Activated T-cell treated with anti-CD3 and anti-CD28 coated beads for 1 hour (primary cell): ENCODE measurements around the gene MDH2.
"Not testable (repeated sequence)": the region's sequence is repeated elsewhere in the genome, so short reads cannot be mapped to it uniquely, and the experiment has no call there.

Experiments
- DNase-seq: peaks from one replicate; pipeline ENCODE4 v3.0.0-alpha.2; 2020; ENCODE audit warnings: low read depth

Gene MDH2, protein sequence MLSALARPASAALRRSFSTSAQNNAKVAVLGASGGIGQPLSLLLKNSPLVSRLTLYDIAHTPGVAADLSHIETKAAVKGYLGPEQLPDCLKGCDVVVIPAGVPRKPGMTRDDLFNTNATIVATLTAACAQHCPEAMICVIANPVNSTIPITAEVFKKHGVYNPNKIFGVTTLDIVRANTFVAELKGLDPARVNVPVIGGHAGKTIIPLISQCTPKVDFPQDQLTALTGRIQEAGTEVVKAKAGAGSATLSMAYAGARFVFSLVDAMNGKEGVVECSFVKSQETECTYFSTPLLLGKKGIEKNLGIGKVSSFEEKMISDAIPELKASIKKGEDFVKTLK

DNA sequence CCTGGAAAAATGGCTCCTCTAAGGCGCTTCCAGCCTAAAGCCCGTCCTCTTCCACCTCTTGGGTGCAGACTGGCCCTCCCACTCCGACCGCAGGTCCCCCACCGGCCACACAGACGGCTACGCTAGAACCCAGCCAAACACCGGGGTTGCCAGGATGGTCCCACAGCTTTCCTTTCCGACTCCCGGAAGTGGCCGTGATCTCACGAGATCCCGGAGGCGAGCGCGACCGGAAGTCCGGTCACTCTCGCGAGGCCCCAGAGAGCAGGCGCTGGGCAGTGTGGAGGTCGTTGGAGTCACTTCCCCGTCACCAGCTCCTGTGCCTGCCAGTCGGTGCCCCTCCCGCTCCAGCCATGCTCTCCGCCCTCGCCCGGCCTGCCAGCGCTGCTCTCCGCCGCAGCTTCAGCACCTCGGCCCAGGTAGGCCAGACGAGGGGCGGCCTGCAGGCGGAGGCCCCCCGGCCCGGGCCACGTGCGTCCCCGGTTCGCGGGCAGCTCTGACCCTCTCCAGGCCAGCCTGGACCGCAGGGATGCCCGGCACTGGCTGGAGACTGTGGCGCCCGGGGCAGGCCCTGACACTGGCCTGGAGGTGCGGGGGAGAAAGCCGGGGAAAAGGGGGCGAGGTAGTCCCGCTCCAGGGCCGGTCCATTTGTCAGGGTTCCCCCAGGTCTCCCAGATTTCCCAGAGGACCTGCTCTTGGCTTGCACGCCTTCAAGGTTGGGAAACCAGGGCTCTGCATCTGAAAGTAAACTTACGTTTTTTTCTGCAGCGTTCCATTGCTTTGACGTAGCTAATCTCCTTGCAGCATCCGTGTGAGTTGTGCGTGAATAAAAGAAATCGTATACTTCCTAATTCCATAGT lies at the start of gene MDH2, which contains the start of gene STYXL1:
Gene MDH2, plus strand, starts transcription at position 296 of the 857 bp plus-strand sequence. Its CDS starts 55 bp downstream, at position 351.
Gene STYXL1, minus strand, starts transcription at position 190 of the 857 bp plus-strand sequence. CDS start 17,477 bp downstream, outside the sequence.
- DNase-seq: peak; percentile 69

DNA sequence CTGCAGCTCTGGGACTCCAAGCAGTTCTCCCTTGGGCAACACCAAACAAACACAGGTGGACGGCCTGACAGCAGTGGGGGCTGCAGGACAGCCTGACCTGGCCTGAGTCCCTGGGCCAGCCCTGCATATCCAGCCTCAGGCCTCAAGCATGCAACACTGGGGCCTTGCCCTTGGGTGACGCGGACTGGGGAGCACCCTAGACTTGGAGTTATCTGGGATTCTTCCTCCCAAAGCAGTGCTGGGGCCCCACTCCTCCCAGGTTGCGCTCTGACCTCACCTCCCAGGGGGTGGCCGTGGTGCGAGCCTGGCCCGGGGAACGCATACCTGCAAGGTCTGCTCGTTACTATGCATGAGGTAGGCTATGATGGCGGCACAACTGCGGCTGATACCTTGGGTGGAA lies 47.3 kb upstream of the MDH2 start:
- no peak for DNase-seq

DNA sequence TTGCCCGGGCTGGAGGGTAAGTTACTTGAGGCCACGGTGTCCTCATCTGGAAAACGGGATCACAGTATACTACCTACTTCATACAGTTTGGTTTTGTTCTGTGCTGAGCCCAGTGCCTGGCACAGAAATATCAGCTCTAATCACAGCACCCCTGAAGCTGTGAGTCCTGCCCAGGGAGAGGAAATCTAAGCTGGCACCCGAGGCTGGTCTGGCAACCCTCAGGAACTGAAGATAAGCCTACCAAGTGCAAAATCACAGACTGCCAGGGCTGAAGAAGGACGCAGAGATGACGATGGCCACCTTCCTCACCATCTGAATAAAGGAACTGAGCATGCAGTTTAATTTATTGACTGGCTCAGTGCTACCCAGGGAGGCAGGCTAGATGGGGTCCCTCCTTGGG lies 45.8 kb upstream of the MDH2 start:
- DNase-seq: no peak

- DNase-seq: no peak
Observed at GRCh38 chr7:76002822-76003221, 45.1 kb upstream of the MDH2 start.

GRCh38 chr7:76003351-76003750 lies 44.6 kb upstream of the MDH2 start:
- no peak for DNase-seq

DNA sequence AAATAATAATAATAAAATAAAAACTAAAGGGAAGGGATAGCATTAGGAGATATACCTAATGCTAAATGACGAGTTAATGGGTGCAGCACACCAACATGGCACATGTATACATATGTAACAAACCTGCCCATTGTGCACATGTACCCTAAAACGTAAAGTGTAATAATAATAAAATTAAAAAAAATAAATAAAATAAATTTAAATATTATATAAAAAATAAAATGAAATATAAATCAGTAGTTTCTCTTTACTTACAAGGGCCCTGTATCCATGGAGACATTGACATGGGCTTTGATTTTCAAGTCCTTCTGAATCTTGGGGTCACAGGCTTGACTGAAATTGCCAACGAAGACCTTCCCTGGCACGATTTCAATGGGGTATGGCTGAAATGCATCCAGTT lies 42.9 kb upstream of the MDH2 start:
- not testable (repeated sequence) for DNase-seq

DNA sequence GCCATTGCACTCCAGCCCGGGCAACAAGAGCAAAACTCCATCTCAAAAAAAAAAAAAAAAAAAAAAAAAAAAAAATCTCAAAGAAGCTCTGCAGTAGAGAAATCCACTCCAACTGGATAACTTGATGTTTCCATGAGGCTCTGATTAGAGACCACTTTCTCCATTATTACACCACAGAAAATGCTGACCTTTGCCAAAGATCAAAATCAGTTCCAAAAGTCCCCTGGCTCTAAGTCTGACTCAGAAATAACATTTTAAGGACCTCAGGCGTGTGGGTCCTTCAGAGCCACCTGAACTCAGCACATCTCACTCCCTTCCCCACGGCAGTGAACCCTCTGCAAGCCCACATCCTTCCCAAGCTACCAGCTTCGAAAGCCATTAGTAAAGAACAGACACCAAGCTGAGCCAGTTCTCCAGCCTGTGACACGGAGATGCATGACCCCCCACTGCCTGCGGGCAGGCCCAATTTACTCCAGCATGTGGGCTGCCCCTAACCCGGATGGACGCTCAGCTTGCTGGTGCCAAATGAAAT lies 39.7 kb upstream of the MDH2 start:
- DNase-seq: no peak

DNA sequence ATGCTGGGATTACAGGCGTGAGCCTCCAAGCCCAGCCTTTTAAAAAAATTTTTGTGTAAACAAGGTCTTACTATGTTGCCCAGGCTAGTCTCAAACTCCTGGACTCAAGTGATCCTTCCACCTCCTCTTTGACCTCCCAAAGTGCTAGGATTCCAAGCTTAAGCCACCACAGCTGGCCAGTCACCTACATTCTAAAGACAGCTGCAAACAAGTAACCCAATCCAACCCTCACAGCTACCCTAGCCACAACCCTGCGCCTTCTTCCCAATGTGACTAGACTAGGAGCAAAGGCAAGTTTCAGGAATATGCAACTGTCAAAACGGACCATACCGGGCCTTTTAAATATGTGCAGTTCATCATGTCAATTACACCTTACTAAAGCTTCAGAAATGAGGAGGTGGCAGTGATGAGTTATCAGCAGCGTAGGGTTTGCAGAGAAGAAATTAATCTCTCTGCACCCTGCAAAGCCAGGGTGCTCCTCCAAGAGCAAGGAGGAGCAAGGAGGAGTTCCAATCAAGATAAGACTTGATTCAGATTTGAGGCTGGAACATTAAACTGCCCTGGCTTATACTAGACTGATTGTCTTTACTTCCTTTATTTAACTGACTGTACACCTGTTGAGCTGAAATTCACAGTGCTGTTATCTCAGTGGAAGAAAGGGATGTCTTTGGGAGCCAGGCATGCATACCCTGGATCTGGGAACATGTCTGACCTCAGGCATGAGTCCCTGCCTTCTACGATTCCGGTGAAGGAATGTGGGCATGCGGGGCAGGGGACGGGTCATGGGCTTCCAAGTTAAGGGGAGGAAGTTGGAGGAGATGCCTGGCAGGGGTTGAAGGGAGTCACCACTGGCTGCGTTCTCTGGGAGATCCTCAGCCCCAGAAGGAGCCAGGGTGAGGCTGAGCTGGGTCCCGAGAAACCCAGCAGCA lies 38.0 kb upstream of the MDH2 start:
- DNase-seq: no peak

DNA sequence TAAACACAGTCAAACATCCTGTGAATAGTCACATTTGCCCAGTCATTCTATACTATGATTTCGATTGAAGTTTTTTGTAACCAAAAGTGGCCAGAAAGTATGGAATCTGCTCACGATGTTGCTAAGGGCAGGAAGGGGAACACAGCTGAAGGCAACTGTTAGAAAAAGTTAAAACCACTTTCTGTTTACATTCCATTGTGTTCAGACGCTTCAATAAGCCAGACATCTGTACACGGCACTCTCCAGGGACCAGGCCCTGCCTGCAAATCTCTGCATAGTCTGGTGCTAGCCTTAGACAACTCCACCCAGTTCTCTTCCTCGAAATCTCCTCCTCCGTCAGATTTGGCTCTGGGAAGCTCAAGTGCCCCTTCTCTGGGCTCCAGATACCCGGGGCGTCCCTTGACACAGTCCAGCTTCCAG lies 36.5 kb upstream of the MDH2 start:
- DNase-seq: no peak

GRCh38 chr7:76016191-76016947 lies 31.5 kb upstream of the MDH2 start:
- DNase-seq: no peak

- not testable (repeated sequence) for DNase-seq
Observed at GRCh38 chr7:76018520-76018919, 29.4 kb upstream of the MDH2 start.

DNA sequence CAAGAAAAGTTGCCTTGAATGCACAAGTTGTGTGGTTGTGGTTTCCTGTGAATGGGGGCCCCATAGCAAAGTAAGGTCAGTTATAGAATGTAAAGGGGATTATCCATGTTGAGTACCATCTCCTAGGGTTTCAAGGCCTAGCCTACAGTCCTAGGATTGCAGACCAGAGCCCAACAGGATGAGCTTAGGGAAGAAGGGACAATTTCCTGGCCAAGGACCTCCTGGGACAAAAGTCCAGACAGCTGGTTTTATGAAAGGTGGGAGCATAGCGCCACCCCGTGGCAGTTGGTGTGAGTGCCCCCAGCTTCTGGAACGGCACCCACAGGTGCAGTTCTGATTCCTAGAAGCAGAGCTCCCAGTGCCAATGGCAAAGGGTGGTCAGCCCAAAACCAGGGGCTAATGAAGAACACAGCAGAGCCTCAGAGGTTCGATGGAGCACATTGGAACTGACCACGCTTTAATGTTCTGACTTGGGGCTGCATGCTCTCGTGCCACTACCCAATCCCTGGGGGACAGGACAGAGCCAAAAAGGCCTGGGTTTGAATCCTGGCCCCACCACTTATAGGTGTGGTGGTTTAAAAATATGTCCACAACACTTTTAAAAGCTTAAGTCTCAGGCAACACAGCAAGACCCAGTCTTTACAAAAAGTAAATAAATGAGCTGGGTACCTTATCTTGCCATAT lies 27.7 kb upstream of the MDH2 start:
- DNase-seq: peak; percentile 66

DNA sequence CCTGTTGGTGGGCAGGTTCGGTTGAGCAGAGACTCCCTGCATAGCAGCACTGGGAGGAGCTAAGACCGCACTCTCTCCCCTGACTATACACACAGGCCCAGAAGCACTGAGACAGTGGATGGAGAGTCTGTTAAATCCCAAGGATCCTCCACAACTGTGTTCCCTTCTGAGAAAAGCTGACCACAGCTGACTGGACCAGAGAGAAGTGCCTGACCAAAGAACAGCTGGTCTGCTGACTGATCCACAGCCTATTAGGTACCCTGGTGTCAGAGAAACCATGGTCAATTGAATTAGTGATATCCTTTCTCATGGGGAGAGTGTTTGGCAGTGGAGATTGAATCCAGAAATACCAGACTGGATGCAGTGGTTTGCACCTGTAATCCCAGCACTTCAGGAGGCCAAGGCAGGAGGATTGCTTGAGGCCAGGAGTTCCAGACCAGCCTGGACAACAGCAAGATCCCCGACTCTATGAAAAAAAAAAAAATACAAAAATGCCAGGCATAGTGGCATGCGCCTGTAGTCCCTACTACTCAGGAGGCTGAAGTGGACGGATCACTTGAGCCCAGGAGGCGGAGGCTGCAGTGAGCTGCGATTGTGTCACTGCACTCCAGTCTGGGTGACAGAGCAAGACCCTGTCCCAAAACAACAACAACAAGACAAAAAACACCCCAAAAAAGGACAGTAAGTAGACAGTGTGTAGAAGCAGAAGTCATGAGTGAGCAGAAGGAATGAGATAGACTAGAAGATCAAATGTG lies 25.7 kb upstream of the MDH2 start:
- no peak for DNase-seq

DNA sequence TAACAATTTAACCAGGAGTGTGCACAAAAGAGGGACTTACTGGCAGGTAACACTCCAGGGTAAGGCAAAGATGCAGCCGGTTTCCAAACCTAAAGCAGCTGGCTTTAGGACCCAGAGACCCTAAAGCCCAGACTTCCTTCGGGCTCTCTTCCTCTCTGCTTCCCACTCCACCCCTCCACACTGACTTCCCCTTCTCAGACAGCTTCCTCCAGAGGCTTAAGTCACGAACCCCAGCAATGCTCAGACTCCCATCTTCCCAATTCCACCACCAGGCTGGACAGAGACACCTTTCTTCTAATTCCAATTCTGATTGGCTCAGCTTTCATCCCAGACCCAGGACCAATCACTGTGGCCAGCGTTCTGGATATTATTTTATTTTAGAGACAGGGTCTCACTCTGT lies 24.9 kb upstream of the MDH2 start:
- no peak for DNase-seq

DNA sequence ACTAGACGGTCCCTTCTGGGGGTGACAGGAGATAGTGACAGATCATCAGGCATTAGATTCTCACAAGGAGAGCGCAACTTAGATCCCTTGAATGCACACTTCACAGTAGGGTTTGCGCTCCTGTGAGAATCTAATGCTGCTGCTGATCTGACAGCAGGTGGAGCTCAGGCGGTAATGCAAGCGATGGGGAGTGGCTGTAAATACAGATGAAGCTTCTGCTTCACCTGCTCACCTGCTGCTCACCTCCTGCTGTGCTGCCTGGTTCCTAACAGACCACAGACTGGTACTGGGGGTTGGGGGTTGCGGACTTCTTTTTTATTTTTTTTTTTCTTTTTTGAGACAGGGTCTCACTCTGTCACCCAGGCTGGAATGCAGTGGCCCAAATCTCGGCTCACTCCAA lies 18.2 kb upstream of the MDH2 start:
- DNase-seq: not testable (repeated sequence)

GRCh38 chr7:76031964-76032363 lies 15.9 kb upstream of the MDH2 start:
- no peak for DNase-seq

DNA sequence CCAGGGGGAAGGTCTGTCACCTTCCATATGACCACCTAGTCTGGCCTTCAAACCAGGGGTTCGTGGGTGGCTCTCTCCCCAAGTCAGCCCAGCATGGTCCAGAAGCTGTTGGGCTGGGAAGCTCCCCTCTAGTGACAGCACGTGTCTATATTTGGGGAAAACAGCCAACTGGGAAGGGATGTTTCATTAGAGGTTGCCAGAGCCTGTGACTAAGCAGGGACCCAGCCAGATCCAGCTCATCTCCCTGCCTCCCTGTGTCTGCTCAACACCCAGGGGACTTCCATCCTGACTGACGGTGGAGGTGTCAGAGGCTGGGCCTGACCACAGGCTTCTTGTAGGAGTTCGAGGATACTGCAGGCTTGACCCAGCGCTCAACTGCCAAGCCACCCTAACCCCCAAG lies 10.6 kb upstream of the MDH2 start:
- no peak for DNase-seq

DNA sequence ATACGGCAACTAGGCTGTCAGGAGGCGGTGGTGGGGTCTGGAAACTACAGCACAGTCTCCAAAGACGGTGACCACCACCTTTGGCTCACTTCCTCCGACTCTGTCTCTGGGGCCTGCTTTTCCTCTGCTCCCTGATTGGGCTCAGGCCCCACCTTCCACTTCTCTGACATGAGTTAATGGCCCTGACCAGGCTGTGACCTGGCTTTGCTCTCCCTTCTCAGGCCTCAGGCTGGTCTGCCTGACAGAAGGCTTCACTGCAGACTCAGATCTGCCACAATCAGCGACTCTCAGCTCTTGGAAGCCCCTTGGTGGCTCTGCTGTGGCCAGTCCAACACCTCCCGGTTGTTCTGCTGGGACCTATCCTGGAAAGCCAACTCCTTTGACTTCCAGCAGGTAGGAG lies 7.8 kb upstream of the MDH2 start:
- DNase-seq: no peak

GRCh38 chr7:76044375-76044865 lies 3.5 kb upstream of the MDH2 start:
- DNase-seq: no peak
